Activated CD4-positive, alpha-beta T cell treated with anti-CD3 and anti-CD28 coated beads, Interleukin-2, amount 50 U/mL, for 4 hours (primary cell): Measurements from ENCODE around the gene IL2RG.

ENCODE experiments used
- DNase-seq, 2 experiments: peaks; one replicate each; pipeline ENCODE4 v3.0.0-alpha.2; 2020

IL2RG gene

DNA sequence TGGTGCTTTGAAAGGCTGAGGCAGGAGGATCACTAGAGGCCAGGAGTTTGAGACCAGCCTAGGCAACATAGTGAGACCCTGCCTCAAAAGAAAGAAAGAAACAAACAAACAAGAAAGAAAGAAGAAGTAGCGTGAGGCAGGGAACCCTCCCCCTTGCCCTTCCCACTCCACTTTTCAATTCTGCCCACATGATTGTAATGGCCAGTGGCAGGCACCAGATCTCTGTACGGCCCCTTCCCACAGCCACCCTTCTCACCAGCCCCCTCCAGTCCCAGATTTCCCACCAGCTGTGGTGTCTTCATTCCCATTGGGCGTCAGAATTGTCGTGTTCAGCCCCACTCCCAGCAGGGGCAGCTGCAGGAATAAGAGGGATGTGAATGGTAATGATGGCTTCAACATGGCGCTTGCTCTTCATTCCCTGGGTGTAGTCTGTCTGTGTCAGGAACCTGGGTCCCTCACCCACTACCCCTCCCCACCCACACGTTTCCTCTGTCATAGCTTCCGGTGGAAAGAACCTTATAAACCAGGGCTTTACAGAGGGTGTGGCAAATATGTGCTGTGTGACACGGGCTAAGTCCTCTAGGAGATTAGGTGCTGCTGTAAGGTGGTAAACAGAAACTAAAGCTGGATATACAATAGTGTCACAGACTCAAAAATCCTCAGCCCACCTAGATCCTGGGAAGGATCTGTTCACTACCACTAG is at the start of gene IL2RG:
Gene IL2RG, minus strand, starts transcription at position 437 of the 703 bp plus-strand sequence. Its CDS starts 38 bp downstream, at position 399.
- DNase-seq: peak; percentile 62 to 73

DNA sequence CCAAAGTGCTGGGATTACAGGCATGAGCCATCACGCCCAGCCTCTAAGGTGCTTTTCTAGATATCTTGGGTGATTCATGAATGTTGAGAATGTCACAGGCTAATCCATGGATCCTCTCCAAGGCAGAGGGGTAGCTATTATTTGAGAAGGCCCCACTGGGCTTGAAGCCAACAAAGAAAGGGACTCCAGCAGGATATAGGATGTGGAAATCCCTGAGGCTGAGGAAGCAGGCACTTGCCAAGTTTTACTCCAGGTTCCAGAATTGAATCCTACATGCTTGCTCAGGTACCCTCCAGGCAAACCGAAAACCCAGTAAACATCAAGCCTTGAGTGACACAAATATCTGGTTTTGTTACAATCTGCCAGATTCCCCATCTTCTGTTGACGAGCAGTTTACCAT is 49.1 kb upstream of the IL2RG start:
- DNase-seq: no peak

DNA sequence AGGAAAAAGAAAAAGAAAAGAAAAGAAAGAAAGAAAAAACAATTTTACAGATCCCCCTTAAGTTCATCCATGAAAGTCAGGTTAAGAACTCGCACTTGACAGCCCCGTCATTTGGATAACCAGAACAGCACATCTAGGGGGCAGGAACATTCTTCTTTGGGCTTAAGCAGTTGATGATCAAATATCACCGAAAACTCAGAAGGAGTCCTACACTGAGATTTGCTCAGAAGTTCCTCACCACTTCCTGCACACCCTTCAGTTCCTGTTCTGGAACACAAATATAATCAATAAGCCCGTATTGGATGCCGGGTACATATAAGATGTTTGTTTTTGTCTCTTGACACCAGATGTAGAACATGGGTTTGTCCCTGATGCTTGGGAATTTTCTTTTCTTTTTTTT is 48.0 kb upstream of the IL2RG start:
- DNase-seq: no peak

DNA sequence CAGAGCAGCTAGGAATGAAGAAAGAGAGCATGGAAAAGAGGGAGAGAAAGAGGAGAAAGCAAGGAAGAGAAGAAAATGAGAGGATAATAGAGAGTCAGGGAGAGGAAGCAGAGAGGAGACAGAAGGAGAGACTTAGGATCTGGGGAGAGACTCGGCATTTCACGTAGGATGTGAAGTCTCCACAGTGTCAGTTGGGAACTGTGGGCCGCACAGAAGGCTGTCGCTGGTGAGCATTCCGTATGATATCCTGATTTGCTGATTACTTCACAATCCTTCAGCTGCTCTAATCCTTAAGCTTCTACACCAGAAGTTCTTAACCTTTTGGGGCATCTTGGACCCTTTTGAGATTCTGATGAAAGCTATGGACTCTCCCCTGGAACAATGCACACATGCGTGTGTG is 47.2 kb upstream of the IL2RG start:
- no peak for DNase-seq

DNA sequence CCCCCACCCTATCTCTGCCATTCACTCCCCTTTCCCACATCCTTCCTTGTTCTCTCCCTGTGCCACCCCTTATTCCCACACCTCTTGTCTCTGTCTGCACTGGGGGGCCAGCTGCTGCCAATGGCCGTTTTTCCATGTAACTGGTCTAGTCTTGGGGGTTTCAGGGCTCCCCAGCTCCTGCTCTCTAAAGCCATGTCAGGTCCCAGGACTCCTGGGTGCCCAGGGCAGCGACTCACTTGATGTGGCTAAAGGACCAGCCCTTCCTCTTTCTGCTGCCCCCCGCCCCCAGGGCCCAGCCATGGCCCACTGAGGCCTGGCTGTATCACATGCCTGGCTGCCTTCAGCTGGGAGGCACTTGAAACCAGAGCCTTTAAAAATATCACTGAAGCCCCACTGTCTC is 43.3 kb upstream of the IL2RG start:
- no peak for DNase-seq

DNA sequence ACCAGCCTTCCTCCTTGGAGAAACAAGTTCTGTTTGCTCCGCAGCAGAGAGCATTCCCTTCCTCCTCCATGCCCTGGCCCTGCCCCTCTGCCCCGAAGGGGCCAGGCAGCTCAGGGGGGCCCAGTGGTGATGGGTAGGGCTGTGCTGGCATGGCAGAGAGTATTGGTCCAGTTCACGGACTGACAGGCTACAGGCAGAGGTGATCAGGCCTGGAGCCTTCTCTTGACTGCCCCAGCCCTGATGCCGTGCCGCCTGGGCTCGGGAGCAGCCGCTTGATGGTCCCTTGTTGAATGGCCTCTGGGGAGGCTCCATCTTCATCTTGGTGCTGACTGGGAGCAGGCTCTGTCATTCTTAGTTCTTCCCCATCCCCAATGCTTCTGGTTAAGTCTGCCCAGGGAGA is 42.8 kb upstream of the IL2RG start:
- no peak for DNase-seq

DNA sequence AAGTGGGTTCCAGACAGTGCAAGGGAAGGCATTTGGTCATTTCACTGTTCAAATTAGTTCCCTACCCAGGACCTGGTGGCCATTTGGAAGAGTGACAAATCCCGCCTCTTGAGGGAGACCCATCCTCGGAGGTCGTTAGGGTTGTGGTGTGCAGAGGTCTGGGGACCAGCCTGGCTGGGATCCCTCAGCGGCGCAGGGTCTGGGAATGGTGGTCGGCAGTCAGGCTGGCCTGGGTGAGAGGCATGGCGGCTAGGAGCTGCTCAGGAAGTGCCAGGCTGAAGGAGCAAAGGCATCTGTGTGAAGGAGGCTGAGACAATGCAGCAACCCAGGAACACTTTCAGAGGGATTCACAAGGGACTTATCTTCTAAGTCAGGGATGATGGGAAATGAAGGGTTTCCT is 40.0 kb upstream of the IL2RG start:
- DNase-seq: no peak

DNA sequence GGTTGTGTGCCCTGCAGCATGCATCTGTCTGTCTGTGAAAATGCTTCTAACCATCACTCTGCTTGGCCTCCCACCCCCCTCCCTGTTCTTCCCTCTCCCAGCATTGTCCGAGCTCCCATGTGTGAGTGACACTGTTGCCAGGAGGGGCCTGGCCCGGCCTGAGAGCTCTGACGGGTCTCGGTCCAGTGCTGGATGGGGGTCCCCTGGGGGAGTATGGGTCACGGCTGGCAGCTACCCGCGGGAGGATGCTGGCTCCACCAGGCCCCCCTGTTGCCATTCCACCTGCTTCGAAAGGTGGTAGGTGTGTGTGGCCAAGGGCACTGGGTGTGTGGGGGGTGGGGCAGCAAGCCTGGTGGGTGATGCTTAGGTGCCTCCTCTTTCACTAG is 36.9 kb upstream of the IL2RG start:
- no peak for DNase-seq

DNA sequence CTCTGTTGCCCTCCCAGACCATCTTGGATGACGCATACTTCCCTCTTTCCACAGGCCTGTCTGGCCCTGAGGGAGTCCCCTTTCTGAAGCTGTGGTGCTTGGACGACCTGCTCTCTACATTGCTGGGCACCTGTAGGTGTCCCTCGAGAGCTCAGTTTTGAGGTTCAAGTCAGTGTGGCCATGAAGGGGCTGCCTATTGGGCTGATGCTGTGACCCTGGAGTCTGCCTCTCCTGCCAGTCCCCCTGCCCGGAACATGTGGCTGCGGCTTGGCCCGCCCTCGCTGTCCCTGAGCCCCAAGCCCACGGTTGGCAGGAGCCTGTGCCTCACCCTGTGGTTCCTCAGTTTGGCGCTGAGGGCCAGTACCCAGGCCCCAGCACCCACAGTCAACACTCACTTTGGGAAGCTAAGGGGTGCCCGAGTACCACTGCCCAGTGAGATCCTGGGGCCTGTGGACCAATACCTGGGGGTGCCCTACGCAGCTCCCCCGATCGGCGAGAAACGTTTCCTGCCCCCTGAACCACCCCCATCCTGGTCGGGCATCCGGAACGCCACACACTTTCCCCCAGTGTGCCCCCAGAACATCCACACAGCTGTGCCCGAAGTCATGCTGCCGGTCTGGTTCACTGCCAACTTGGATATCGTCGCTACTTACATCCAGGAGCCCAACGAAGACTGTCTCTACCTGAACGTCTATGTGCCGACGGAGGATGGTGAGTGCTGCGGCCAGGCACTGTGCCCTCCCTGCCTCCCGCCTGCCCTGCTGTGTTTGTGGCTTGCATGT is 36.3 kb upstream of the IL2RG start:
- no peak for DNase-seq

DNA sequence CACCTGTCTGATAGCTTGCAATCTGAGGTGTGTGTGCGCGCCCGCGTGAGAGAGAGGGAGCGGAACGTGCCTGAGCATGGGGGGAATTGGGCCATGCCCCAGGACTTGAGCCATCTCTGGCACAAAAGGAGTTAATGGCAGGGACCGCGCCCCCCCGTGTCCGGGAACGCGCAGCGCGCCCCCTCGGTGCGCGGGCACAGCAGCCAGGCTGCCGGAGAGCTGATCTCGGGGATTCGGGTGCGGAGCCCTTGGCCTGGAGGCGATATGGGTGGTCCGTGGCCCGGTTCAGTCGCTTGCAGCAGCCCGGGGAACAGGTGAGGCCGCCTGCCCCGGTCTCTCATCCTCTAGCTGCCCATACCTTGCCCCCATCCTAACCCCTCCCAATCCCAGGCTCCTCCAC is 33.3 kb upstream of the IL2RG start, which contains the start of gene NLGN3:
Gene NLGN3, plus strand, starts transcription at position 191 of the 400 bp plus-strand sequence. CDS start 2,909 bp downstream, outside the sequence.
- no peak for DNase-seq

DNA sequence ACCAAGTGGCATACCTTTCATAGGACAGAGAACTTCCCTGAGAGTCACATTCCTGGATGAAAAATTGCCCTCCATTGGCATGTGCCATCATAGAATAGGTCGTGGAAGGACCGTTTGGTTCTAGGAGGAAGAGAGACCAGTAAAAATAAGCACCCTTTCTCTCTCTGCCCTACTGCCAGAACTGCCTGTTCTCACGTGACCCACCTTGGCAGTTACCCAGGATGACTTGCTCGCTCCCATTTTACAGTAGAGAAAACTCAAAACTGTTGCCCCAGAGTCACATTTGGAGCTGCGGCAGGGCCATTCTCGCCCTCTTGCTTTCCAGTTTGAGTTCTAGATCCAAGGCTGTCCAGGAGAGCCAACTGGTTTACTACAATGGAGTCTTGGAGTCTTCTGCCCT is 32.1 kb upstream of the IL2RG start:
- DNase-seq: no peak

DNA sequence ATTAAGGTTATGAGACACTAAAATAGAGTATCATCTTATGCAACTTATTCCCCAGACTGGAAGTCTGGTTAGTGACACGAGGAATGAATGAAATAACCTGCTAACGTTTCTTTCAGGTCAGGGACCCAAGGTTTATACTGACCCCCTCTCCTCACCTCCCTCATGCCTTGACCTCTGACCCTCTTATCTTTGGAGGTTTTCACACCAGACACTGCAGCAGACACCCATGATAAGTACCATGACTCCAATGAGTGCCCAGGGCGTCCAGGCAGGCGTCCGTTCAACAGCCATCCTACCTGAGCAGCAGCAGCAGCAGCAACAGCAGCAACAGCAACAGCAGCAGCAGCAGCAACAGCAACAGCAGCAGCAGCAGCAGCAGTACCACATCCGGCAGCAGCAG is 29.1 kb upstream of the IL2RG start:
- DNase-seq: no peak

DNA sequence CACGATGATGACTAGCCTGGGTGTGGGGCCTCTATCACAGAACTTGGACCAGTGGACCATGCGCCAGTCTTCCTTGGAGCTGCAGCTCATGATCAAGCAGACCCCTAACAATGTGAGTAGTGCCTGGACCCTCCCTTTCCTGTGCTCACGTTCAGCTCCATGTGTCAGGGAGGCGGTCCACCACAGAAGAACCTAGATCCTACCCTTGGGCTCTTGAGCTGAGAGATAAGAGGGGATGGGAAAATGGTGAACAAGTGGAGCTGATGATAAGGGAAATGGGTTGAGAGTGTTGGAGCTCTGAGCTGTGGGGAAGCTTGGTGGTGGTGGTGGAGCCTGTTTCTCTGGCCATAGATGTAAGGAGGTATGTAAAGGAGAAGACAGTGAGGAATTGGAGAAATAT is 20.1 kb upstream of the IL2RG start:
- DNase-seq: no peak

DNA sequence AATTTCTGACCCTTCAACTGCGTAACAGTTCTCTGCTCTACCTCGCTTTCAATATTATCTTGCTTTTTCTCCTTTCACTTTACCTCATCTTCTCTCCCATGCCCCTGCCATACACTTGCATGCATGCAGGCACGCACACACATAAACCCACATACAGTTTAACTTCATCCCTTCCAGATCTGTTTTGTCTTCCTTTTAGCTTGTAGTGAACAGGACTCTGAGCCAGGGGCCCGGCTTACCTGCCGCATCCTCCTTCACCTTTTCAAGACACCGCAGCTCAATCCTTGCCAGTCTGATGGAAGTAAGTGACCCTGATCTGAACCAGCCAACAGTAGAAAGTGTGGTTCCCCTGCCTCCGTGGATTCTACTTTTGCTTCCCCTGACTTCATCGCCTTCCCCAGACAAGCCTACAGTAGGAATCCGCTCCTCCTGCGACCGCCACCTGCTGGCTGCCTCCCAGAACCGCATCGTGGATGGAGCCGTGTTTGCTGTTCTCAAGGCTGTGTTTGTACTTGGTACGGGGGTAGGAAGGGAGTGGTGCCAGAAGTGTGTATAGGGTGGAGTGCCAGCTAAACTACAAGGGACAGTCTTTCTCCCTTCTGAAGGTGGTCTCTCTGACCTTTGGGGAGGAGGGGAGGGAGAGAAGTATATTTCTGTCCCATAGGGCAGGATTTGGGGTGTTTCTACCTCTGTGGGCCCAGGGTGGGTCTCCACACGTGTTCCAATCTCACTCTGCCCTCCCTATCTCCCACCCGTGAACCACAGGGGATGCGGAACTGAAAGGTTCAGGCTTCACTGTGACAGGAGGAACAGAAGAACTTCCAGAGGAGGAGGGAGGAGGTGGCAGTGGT is 17.8 kb upstream of the IL2RG start:
- peak; percentile 72 to 73 for DNase-seq

DNA sequence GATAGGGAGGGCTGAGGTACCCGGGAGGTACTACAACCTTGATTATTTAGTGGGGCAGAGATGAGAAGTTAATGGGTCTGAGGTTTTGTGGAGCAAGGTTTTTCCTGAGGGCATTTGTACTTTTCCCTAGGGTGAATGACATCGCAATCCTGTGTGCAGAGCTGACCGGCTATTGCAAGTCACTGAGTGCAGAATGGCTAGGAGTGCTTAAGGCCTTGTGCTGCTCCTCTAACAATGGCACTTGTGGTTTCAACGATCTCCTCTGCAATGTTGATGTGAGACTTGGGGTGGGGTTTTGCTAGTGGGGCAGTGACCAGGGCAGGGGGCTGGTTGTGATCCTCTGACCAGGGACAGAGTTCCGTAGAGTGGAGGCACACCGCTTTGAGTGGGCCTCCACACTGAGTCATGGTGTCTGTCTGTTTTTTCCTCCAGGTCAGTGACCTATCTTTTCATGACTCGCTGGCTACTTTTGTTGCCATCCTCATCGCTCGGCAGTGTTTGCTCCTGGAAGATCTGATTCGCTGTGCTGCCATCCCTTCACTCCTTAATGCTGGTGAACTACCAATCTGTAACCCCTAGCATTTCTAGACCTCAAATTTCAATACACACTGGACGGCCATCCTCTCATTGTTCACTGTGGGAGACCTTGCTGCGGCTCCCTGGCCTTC is 16.9 kb upstream of the IL2RG start:
- no peak for DNase-seq

DNA sequence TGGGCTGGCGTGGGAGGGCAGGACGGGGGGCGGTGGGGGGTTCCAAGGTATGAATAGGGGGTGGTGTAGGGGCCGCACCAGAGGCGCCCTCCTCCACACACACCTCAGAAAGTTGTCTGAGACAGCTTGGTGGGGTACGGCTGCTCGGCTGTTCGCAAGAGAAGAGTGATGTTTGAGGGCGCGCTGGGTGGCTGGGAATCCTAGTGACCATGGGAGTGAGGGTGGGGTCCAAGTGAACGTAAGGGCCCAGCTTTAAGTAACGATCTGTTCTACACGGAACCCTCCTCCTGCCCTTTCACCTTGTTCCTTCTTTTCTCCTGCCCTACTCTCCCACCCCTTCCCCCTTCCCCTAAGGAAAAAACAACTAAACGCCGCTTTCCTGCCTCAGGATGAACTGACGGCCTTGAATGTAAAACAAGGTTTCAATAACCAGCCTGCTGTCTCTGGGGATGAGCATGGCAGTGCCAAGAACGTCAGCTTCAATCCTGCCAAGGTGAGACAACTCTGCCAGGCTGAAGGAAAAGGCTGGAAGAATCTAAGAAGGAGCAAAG is 7.7 kb upstream of the IL2RG start:
- DNase-seq: no peak

DNA sequence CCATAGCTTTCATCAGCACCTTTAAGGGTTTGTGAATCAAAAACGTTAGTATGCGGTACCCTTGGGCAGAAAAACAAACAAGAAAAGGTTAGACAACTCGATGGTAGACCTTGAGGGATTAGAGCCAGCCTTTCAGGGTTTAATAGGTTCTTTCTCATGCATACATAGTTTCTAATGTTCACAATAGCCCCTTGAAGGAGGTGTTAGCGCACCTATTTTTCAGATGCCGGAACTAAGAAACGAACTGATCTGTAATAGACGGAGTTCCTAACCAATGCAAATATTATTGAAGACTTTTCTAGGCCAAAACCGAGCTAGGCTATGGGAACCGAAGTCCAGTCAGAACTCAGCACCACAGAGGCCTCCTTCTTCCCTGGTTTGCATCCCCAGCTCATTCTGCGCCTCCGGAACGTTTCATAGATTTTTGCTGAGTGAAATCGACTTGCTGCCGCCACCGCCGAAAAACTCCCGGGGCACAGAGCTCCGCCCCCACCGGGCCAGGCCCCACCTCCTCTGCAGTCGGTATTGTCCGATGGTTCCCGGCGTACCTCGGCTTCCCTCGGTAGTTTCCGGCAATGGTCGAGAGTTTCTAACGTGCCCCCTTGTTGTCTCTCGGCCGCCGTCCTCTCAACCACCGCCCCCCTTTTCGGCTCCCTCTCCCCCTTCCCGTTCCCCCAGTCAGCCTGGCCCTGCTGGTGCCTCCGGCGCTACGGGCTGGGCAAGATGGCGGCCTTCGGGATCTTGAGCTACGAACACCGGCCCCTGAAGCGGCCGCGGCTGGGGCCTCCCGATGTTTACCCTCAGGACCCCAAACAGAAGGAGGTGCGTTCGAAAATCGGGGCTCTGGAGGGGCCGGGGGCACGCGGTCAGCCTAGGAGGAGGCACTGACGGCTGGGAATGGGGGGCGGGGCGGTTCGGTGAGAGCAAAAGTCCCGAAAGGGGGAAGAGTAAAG is 6.9 kb upstream of the IL2RG start, which contains the start of gene MED12:
Gene MED12, plus strand, starts transcription at position 565 of the 953 bp plus-strand sequence. Its CDS starts 159 bp downstream, at position 724.
- peak; percentile 65 to 67 for DNase-seq

DNA sequence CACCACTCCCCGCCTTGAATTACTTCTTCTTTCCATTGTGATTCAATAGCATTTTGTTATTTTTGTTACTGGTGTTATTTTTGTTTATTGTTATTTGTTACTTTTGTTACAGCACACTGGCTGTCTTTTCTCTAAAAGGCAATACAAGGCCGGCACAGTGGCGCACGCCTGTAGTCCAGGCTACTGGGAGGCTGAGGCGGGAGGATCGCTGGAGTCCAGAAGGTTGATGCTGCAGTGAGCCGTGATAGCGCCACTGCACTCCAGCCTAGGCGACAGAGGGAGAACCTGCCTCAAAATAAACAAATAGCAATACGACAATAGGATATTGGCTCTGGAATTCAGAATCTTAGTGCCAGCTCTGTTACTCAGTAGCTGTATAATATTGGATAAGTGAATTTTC is 6.0 kb upstream of the IL2RG start:
- DNase-seq: no peak

DNA sequence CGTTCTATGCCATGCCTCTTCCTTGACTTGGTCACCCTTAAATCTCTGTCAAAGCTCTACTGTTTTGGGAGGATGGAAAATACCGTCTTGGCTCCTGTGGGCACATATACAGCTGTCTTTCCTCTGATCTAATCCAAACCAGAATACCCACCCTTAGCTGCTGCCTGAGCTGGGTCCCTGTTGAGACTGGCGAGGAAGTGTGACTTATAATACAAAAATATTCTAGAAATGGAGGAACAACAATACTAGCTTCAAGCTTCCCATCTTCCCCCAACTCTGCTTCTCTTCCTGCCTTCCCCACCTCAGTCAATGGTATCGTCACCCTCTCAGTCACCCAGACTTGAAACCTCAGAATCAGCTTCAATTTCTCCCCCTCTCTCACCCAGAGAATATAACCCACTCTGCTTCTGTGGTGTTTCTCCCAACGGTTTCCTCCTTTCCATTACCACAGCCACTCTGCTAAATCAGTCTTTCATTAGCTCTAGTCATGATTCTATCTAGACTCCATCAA is 599 bp upstream of the IL2RG start:
- peak in 1 of 2 experiments; percentile 14 for DNase-seq

DNA sequence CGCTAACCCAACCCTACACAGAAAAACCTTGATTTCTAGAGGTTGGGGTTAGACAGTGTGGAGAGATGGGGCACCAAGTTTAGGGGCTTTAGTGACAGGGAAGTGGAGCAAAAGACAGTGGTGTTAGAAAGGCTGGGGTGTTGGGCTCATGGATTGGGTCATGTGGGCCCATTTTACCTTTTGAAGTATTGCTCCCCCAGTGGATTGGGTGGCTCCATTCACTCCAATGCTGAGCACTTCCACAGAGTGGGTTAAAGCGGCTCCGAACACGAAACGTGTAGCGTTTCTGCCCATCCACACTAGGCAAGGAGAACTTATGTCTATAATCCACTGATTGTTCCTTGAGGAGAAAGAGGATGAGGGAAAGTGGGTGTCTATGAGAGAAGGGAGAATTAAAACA is 2.3 kb downstream of the IL2RG start:
- DNase-seq: no peak

DNA sequence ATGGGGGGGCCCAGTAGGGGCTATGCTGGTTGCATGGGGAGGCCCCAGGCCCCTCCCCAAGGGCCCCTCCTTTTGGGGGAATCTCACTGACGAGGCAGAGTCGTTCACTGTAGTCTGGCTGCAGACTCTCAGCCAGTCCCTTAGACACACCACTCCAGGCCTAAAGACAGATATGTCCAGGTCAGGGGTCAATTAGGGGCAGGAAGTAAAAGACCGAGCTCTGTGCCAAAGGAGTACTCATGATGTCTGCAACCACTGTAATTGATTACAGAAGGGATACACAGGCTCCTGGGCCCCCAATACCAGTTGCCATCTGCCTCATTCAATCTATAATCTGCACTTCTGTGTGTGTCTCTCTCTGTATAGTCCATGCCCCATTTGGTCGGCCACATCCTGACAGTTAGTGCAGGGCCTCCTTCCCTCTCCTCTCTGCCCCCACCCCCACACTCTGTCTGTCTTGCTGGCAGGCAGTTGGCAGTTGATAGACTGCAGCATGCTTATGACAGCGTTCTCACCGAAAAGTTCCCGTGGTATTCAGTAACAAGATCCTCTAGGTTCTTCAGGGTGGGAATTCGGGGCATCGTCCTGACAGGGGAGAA is 3.5 kb downstream of the IL2RG start:
- DNase-seq: no peak
